AG09309 (cell line): ENCODE data around the gene HLCS.

Experiments
- DNase-seq: peaks from one replicate; pipeline ENCODE4 v3.0.0-alpha.2; 2010; ENCODE audit warnings: low read depth
- H3K4me3 ChIP-seq: 2 replicates; pipeline ENCODE4 v1.5.1; 2011; ENCODE audit warnings: mild to moderate bottlenecking, low read depth, low read length, moderate library complexity; ENCODE audit not compliant: control insufficient read depth
- CTCF ChIP-seq: IDR thresholded peaks from 2 replicates; pipeline ENCODE4 v1.5.1; 2011; ENCODE audit warnings: mild to moderate bottlenecking, low read depth, low read length, inconsistent platforms; ENCODE audit not compliant: insufficient read depth, control insufficient read depth; ENCODE audit errors: missing control alignments

Gene HLCS

DNA sequence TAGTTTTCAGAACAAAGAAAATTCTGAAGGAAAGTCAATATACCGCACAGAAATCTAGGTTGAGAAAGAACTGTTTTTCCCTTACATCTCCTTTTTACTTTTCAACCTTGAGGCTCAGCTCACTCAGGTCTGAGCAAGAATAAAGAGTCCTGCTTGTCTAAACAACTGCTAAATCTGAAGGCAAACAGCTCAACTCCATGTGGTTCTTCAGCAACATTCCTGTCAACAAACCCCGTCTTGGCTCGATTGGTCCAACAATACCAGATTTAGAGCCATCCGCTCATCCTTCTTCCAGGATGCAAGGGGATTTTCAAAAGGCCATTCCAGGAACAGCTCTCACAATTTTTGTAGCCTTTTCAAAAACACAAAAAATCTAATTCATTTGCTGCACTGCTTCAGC lies 119.8 kb downstream of the HLCS start:
- no peak for DNase-seq
- TF ChIP-seq CTCF, result no peak
- H3K4me3 ChIP-seq, result no peak overlapping the region

- H3K4me3 ChIP-seq, result no peak overlapping the region
- no peak for DNase-seq
- no peak for TF ChIP-seq CTCF
These were observed 120.7 kb downstream of the HLCS start for GRCh38 chr21:36845790-36846189.

- DNase-seq, result no peak
- no peak overlapping the region for H3K4me3 ChIP-seq
- TF ChIP-seq CTCF, result no peak
These were observed 121.4 kb downstream of the HLCS start for GRCh38 chr21:36845070-36845469.

DNA sequence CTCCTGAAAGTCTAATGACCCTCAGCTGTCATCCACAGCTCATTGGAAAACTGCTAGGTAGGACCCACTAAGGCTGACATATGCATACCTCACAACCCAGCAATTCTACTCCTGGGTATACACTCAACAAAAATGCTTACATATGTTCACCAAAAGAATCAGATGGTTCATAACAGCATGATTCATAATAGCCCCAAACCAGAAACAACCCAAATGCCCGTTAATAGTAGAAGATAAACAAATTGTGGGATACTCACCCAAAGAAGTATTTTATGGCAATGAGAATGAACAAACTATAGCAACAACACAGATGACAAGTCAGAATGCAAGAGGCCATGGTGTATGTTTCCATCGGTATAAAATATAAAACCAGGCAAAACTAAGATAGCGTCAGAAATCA lies 124.6 kb downstream of the HLCS start:
- DNase-seq, result no peak
- H3K4me3 ChIP-seq, result no peak overlapping the region
- no peak for TF ChIP-seq CTCF

- H3K4me3 ChIP-seq, result no peak overlapping the region
- TF ChIP-seq CTCF, result no peak
These were observed 126.7 kb downstream of the HLCS start for GRCh38 chr21:36839735-36840134.

DNA sequence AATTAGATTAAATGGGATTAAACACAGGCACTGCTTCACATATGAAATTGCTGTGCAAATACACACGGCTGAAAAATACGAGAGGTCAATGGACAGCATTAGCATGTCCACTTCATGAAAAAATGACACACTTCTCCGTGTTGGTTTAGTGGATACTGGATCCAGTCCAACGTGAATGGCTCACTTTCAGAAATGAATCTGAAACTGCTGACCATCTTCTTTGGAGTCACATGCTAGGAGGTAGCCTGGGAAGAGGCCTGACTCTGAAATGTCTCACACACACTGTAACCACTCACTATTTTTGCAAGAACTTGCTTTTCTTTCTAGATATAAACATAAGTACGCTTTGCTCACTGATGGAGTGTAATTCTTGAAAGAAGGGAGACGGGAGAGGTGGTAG lies 127.3 kb downstream of the HLCS start:
- H3K4me3 ChIP-seq, result no peak overlapping the region
- DNase-seq, result peak; percentile 39
- TF ChIP-seq CTCF, result no peak

More at GRCh38 chr21:36839735-36840134, 126.7 kb downstream of the HLCS start:
- DNase-seq, result no peak

GRCh38 chr21:36835383-36835795 lies 131.1 kb downstream of the HLCS start:
- no peak overlapping the region for H3K4me3 ChIP-seq
- no peak for DNase-seq
- no peak for TF ChIP-seq CTCF
